Measurements from ENCODE around the gene CASK.

Gene CASK

GRCh38 chrX:41923211-41923977, at the start of gene CASK:
TSS of gene CASK (minus strand) at chrX:41923554. CDS start at chrX:41922988, 566 bp downstream.
- no peak for TF ChIP-seq CTCF (IDR thresholded peaks at IDR 0.05; ENCODE audit: low read depth, low read length)
- peak within 1 kb of the TSS; percentile 70 for H3K4me3 ChIP-seq (ENCODE audit: low read depth, low read length)

GRCh38 chrX:41971346-41971745, 48.0 kb upstream of the CASK start:
- H3K4me3 ChIP-seq (ENCODE audit: low read depth, low read length) = no peak overlapping the region
- TF ChIP-seq CTCF (IDR thresholded peaks at IDR 0.05; ENCODE audit: low read depth, low read length) = no peak

GRCh38 chrX:41970419-41970818, 47.1 kb upstream of the CASK start:
- no peak for TF ChIP-seq CTCF (IDR thresholded peaks at IDR 0.05; ENCODE audit: low read depth, low read length)

GRCh38 chrX:41963348-41963747, 40.0 kb upstream of the CASK start:
- TF ChIP-seq CTCF (IDR thresholded peaks at IDR 0.05; ENCODE audit: low read depth, low read length) = no peak
- no peak overlapping the region for H3K4me3 ChIP-seq (ENCODE audit: low read depth, low read length)

More at GRCh38 chrX:41970419-41970818, 47.1 kb upstream of the CASK start:
- no peak overlapping the region for H3K4me3 ChIP-seq (ENCODE audit: low read depth, low read length)

- H3K4me3 ChIP-seq (ENCODE audit: low read depth, low read length) = no peak overlapping the region
- TF ChIP-seq CTCF (IDR thresholded peaks at IDR 0.05; ENCODE audit: low read depth, low read length) = no peak
These were observed 36.8 kb upstream of the CASK start for GRCh38 chrX:41960142-41960541.

- no peak overlapping the region for H3K4me3 ChIP-seq (ENCODE audit: low read depth, low read length)
- TF ChIP-seq CTCF (IDR thresholded peaks at IDR 0.05; ENCODE audit: low read depth, low read length) = no peak
These were observed 35.5 kb upstream of the CASK start for GRCh38 chrX:41958861-41959260.

- H3K4me3 ChIP-seq (ENCODE audit: low read depth, low read length) = no peak overlapping the region
- TF ChIP-seq CTCF (IDR thresholded peaks at IDR 0.05; ENCODE audit: low read depth, low read length) = no peak
These were observed 32.7 kb upstream of the CASK start for GRCh38 chrX:41956027-41956426.

Data from WI38 (cell line).